ENCODE results near the gene UNC5A.

UNC5A gene

DNA sequence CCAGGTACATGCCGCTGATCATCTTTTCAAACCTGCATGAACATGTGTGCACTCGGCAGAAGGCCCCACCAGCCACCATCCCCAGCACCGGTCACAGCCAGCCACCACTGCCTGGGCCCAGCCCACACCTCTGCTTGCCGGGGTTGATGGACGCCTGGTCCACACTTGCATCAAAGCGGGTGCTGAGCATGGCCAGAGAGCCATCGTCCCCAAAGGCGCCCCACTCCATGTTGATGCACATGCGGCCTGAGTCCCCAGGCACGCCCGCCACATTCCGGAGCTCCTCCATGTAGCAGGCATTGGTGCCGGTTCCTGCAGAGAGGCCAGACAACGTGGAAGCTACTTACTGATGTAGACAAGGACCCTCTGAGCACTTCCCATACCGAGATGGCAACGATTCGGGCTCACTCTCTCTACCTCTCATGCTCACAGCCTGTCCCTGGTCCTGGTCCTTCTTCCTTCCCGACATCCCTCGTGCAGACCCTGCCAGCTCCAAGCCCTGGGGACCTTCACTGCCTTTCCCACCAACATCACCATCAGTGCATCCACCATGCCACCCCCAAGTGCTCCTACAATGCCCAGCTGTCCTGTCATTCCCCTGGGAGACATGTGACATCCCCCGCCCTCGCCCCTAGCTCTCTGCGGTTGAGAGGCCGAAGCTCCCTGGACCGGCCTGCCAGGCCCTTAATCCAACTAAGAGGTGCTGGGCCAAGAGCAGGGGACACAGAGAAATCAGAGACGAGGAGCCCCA, 71.6 kb downstream of the UNC5A start:
- DNase-seq: no peak

GRCh38 chr5:176882567-176882903, 72.2 kb downstream of the UNC5A start:
- DNase-seq: no peak

GRCh38 chr5:176883700-176884570, 73.6 kb downstream of the UNC5A start:
- no peak for DNase-seq

DNA sequence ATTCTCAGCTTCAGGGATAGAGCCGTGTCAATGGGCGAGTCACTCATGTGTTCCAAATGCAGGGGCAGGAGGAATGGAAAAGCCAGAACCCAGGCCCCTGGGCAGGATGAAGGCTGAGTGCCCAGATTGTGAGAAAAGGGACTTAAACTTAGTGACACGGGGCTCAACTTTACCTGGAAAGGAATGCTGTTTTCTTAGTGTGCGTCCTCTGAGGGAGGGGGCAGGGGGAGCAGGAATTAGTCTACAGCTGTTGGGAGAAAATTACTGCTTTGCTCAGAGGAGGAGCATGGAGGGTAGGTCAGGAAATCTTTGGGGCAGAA, 74.2 kb downstream of the UNC5A start:
- DNase-seq: no peak

DNA sequence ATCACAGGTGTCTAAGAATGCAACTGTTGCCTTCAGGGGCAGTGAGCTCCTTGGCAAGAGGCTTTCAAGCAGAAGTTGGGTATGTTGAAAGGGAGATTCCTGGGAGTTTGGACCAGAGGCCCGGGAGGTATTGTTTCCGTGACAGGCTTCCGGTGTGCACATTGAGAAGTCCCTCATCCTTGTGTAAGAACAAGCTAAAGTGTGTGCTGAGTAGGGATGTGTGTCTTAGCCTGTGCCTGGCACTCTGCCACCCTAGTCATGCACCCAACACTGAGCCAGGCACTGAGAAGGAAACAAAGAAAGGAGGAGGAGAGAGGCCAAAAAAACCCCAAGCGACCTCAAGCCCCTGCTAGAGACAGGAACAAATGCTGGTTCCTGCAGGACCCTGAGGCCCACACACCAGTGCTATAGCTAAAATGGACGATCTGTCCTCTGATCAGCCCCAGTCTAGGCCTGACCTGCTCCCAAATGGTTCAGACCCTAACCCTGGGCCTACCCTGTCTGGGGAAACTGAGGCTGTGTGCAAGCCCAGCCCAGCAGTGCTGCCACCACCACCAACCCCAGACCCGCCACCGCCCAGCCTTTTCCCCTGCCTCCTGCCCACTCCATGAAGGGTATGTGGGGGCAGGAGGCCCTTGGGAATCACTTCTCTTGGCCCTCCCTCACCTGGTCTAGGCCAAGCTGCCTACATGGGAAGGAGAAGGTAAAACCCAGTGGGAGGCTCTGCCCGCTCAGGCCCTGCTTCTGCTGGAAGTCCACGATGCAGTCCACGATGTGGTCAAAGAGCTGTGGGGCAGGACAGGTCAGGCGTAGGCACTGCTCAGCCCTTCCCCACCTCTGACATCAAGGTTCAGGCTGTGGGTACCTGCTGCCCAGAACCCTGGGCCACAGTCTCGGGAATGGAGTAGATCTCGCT, 76.2 kb downstream of the UNC5A start:
- DNase-seq: no peak

GRCh38 chr5:176887252-176887849, 77.0 kb downstream of the UNC5A start:
- no peak for DNase-seq

GRCh38 chr5:176888016-176888864, 77.9 kb downstream of the UNC5A start:
- DNase-seq: no peak

- DNase-seq: no peak
Observed at GRCh38 chr5:176888865-176889165, 78.5 kb downstream of the UNC5A start.

DNA sequence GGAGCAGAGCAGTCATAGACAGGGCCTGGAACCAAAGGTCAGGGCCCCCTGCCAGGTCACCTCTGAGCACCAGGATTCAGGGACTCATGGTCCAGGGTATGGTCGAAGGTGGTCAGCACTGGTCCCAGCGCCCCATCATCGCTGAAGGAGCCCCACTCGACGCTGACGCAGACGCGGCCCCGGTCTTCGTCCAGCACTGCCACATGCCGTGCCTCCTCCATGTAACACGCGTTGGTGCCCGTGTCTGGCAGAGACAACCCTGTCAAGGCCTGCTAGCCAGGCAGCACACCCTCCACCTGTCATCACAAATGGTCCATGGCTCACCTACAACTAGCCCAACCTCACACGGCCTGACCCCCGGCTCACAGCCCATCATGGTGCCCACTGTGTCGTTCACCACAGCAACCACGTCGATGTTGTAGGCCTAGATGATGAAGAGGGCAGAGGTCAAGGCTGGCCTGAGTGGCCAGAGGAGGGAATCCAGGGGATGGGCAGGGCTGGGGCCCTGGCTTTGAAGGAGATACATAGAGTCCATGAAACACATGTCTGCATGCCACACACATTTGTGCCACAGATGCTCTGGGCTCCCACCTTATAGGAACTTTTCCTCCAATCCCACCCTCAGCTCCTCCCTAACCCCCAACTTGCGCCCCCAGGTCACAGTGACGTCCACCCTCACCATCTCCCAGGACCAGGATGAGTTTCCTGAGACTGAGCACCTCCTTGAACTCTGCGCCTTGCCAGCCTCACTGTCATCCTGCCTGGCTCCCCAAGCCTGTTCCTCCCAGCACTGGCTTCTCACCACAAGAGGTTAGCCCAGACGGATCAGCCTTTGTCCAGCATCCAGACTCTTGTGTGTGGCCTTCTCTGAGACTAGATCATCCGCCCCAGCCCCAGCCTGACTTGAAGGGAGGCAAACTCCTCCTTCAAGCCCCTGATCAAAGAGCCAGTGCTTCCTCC, 79.2 kb downstream of the UNC5A start:
- DNase-seq: no peak

- DNase-seq: no peak
Observed at GRCh38 chr5:176890455-176891330, 80.3 kb downstream of the UNC5A start.

GRCh38 chr5:176891331-176891958, 81.1 kb downstream of the UNC5A start:
- DNase-seq: no peak

GRCh38 chr5:176892663-176893062, 82.3 kb downstream of the UNC5A start:
- DNase-seq: no peak

- no peak for DNase-seq
Observed at GRCh38 chr5:176894298-176894697, 83.9 kb downstream of the UNC5A start.

GRCh38 chr5:176895831-176896230, 85.5 kb downstream of the UNC5A start:
- DNase-seq: no peak

- DNase-seq: no peak
Observed at GRCh38 chr5:176897263-176897662, 86.9 kb downstream of the UNC5A start.

DNA sequence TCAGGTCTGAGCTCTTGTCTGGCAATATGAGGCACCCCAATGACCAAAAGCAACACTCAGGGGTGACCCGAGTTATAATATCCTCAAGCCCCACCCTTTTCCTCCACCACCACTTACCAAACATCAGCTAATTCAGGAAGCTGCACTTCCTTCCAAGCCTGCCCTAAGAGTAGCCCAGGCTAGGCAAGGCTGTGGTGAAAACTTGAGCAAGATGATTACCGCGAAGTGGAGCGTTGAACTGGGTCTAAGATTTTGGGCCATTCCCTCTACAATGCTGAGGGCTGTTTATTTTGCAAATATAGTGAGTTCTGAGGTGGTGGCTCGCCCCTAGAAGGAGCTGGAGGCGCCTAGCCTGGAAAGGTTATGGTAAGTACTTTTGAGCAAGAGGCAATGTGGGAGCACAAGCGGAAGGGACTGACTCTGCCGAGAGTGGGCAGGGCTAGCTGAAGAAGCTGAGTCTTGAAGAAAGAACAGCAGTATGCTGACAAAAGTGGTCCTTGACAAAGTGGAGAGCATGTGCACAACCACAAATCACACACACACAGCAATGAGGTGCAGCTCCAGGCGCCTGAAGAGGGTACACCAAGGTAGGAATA, 89.0 kb downstream of the UNC5A start, which contains the start of gene HK3:
Gene HK3 (minus strand): TSS at position 51 of the 596 bp plus-strand sequence. CDS start 3,187 bp downstream, outside the sequence.
- no peak for DNase-seq

- no peak for DNase-seq
Observed at GRCh38 chr5:176899946-176900779, 89.8 kb downstream of the UNC5A start.

- DNase-seq: no peak
Observed at GRCh38 chr5:176900780-176901204, 90.4 kb downstream of the UNC5A start.
